ENCODE results near the gene CACNG4. TPM values are rescaled to one million over a fixed set of nuclear protein-coding genes. Genes with fewer than 3 reads are reported as not detected.

CACNG4 gene
- total and polyA plus RNA-seq, 5 experiments from 2014 or later: not detected

GRCh38 chr17:67018471-67019434 is 54.2 kb downstream of the CACNG4 start:
- peaks cover 0 to 16% (median 5%) of the 10 kb centered on the region in 5 donors for H3K27me3 Mint-ChIP-seq
- no peak for DNase-seq
- H3K9me3 Mint-ChIP-seq: no peaks in the 10 kb centered on the region
- POLR2A ChIA-PET: no interaction called here
- no peak for ATAC-seq
- H3K36me3 Mint-ChIP-seq: no peaks in the 10 kb centered on the region
- no peaks in the 10 kb centered on the region for H3K4me1 Mint-ChIP-seq
- no peak overlapping the region for H3K4me3 Mint-ChIP-seq
- no peak overlapping the region for H3K27ac Mint-ChIP-seq

GRCh38 chr17:67019809-67020208 is 55.3 kb downstream of the CACNG4 start:
- DNase-seq (no peak), ATAC-seq (no peak)
- H3K9me3 Mint-ChIP-seq: no peaks in the 10 kb centered on the region
- no peaks in the 10 kb centered on the region for H3K36me3 Mint-ChIP-seq
- no peaks in the 10 kb centered on the region for H3K4me1 Mint-ChIP-seq
- POLR2A ChIA-PET: no interaction called here
- peaks cover 0 to 18% (median 4%) of the 10 kb centered on the region in 5 donors for H3K27me3 Mint-ChIP-seq
- H3K27ac Mint-ChIP-seq: no peak overlapping the region
- H3K4me3 Mint-ChIP-seq: no peak overlapping the region

- POLR2A ChIA-PET: no interaction called here
- no peaks in the 10 kb centered on the region for H3K9me3 Mint-ChIP-seq
- no peaks in the 10 kb centered on the region for H3K36me3 Mint-ChIP-seq
- H3K27ac Mint-ChIP-seq: no peak overlapping the region
- DNase-seq: no peak
- H3K4me3 Mint-ChIP-seq: no peak overlapping the region
- ATAC-seq: no peak
- H3K27me3 Mint-ChIP-seq: peaks cover 0 to 14% (median 2%) of the 10 kb centered on the region in 5 donors
- H3K4me1 Mint-ChIP-seq: no peaks in the 10 kb centered on the region
Observed at GRCh38 chr17:67020293-67020766, 55.8 kb downstream of the CACNG4 start.

GRCh38 chr17:67021196-67021595 is 56.7 kb downstream of the CACNG4 start:
- no peak for ATAC-seq
- DNase-seq: no peak
- H3K9me3 Mint-ChIP-seq: no peaks in the 10 kb centered on the region
- no peak overlapping the region for H3K4me3 Mint-ChIP-seq
- no peaks in the 10 kb centered on the region for H3K36me3 Mint-ChIP-seq
- H3K27me3 Mint-ChIP-seq: peaks cover 0 to 12% (median 0%) of the 10 kb centered on the region in 5 donors
- no peaks in the 10 kb centered on the region for H3K4me1 Mint-ChIP-seq
- no peak overlapping the region for H3K27ac Mint-ChIP-seq
- POLR2A ChIA-PET: no interaction called here

- ATAC-seq (no peak), DNase-seq (no peak)
- no peak overlapping the region for H3K4me3 Mint-ChIP-seq
- H3K27me3 Mint-ChIP-seq: peaks cover 0 to 9% (median 0%) of the 10 kb centered on the region in 5 donors
- no peaks in the 10 kb centered on the region for H3K9me3 Mint-ChIP-seq
- no peak overlapping the region for H3K27ac Mint-ChIP-seq
- H3K36me3 Mint-ChIP-seq: no peaks in the 10 kb centered on the region
- no peaks in the 10 kb centered on the region for H3K4me1 Mint-ChIP-seq
- POLR2A ChIA-PET: no interaction called here
Observed at GRCh38 chr17:67021743-67022450, 57.4 kb downstream of the CACNG4 start.

- POLR2A ChIA-PET: no interaction called here
- DNase-seq: no peak
- H3K27ac Mint-ChIP-seq: no peak overlapping the region
- H3K9me3 Mint-ChIP-seq: no peaks in the 10 kb centered on the region
- no peak for ATAC-seq
- H3K4me3 Mint-ChIP-seq: no peak overlapping the region
- H3K27me3 Mint-ChIP-seq: peaks cover 0 to 9% (median 0%) of the 10 kb centered on the region in 5 donors
- H3K4me1 Mint-ChIP-seq: no peaks in the 10 kb centered on the region
- no peaks in the 10 kb centered on the region for H3K36me3 Mint-ChIP-seq
Observed at GRCh38 chr17:67022451-67022810, 57.9 kb downstream of the CACNG4 start.

GRCh38 chr17:67024736-67025135 is 60.2 kb downstream of the CACNG4 start:
- H3K36me3 Mint-ChIP-seq: no peaks in the 10 kb centered on the region
- H3K9me3 Mint-ChIP-seq: no peaks in the 10 kb centered on the region
- H3K27ac Mint-ChIP-seq: no peak overlapping the region
- peaks cover 0 to 9% (median 0%) of the 10 kb centered on the region in 5 donors for H3K27me3 Mint-ChIP-seq
- no peak overlapping the region for H3K4me3 Mint-ChIP-seq
- no peak for DNase-seq
- no peak for ATAC-seq
- POLR2A ChIA-PET: no interaction called here
- H3K4me1 Mint-ChIP-seq: no peaks in the 10 kb centered on the region

- no peaks in the 10 kb centered on the region for H3K36me3 Mint-ChIP-seq
- no peak for ATAC-seq
- H3K27me3 Mint-ChIP-seq: peaks cover 0 to 9% (median 0%) of the 10 kb centered on the region in 5 donors
- no peaks in the 10 kb centered on the region for H3K9me3 Mint-ChIP-seq
- no peak overlapping the region for H3K27ac Mint-ChIP-seq
- H3K4me3 Mint-ChIP-seq: no peak overlapping the region
- POLR2A ChIA-PET: no interaction called here
- no peak for DNase-seq
- no peaks in the 10 kb centered on the region for H3K4me1 Mint-ChIP-seq
Observed at GRCh38 chr17:67025216-67025792, 60.8 kb downstream of the CACNG4 start.

GRCh38 chr17:67026341-67026740 is 61.8 kb downstream of the CACNG4 start:
- no peaks in the 10 kb centered on the region for H3K9me3 Mint-ChIP-seq
- no peak overlapping the region for H3K4me3 Mint-ChIP-seq
- H3K27ac Mint-ChIP-seq: no peak overlapping the region
- no peaks in the 10 kb centered on the region for H3K36me3 Mint-ChIP-seq
- ATAC-seq: no peak
- POLR2A ChIA-PET: no interaction called here
- DNase-seq: no peak
- H3K4me1 Mint-ChIP-seq: no peaks in the 10 kb centered on the region
- H3K27me3 Mint-ChIP-seq: peaks cover 0 to 9% (median 0%) of the 10 kb centered on the region in 5 donors

GRCh38 chr17:67027031-67027628 is 62.6 kb downstream of the CACNG4 start:
- H3K27ac Mint-ChIP-seq: no peak overlapping the region
- H3K4me3 Mint-ChIP-seq: no peak overlapping the region
- H3K4me1 Mint-ChIP-seq: no peaks in the 10 kb centered on the region
- DNase-seq: no peak
- H3K36me3 Mint-ChIP-seq: no peaks in the 10 kb centered on the region
- no peak for ATAC-seq
- POLR2A ChIA-PET: interaction anchor here (0.8 kb wide), 1 partner anchor 12 kb away, joined by 3 read pairs; no protein-coding TSS in a partner anchor
- no peaks in the 10 kb centered on the region for H3K9me3 Mint-ChIP-seq
- H3K27me3 Mint-ChIP-seq: peaks cover 0 to 9% (median 0%) of the 10 kb centered on the region in 5 donors

- DNase-seq: no peak
- H3K27ac Mint-ChIP-seq: no peak overlapping the region
- H3K9me3 Mint-ChIP-seq: no peaks in the 10 kb centered on the region
- no peak for ATAC-seq
- H3K4me1 Mint-ChIP-seq: no peaks in the 10 kb centered on the region
- no peak overlapping the region for H3K4me3 Mint-ChIP-seq
- POLR2A ChIA-PET: no interaction called here
- H3K36me3 Mint-ChIP-seq: no peaks in the 10 kb centered on the region
- no peaks in the 10 kb centered on the region for H3K27me3 Mint-ChIP-seq
Observed at GRCh38 chr17:67030641-67031040, 66.1 kb downstream of the CACNG4 start.

GRCh38 chr17:67032382-67032781 is 67.9 kb downstream of the CACNG4 start:
- ATAC-seq: no peak
- Mint-ChIP-seq H3K27me3 (peaks cover 0 to 9% (median 5%) of the 10 kb centered on the region in 5 donors), H3K4me1 (no peaks in the 10 kb centered on the region), H3K4me3 (no peak overlapping the region), H3K9me3 (peaks cover 0 to 4% (median 0%) of the 10 kb centered on the region in 9 donors), H3K36me3 (no peaks in the 10 kb centered on the region), H3K27ac (no peak overlapping the region)
- POLR2A ChIA-PET: interaction anchor here (0.6 kb wide), 1 partner anchor 45 kb away, joined by 4 read pairs; no protein-coding TSS in a partner anchor
- no peak for DNase-seq
